PC-3 (cell line): ENCODE data around the gene NTN1. TPM values are rescaled to one million over a fixed set of nuclear protein-coding genes. Genes with fewer than 3 reads are reported as not detected.

Experiments used
- ATAC-seq: fragments of 200-7000 bp; cut with Tn5 transposase; 2 replicates; pipeline ENCODE4 v1.9.1; 2020; ENCODE audit warnings: mild to moderate bottlenecking, moderate library complexity
- BruUV-seq: library from RNA; stranded (reverse); fragments of 400-500 nt; replicated peaks from 2 replicates; lab custom pipeline; 2021; lab: Mats Ljungman, UMichigan
- CTCF ChIA-PET: fragments of 300-600 bp; sonication (Branson Sonifier 250); formaldehyde crosslinking; loops from one replicate; lab custom pipeline; 2022; ENCODE audit warnings: antibody characterized with exemption; lab: Charles Lee
- POLR2A ChIA-PET: fragments of 300-600 bp; sonication (Branson Sonifier 250); formaldehyde crosslinking; loops from one replicate; lab custom pipeline; 2022; ENCODE audit warnings: antibody characterized with exemption; ENCODE audit not compliant: unreplicated experiment; lab: Charles Lee
- DNase-seq: peaks from one replicate; pipeline ENCODE4 v3.0.0-alpha.2; 2015
- H2AFZ ChIP-seq: fragments of 300-600 bp; sonication (generic); 2 replicates; pipeline ENCODE4 v1.6.0; 2016; ENCODE audit warnings: antibody characterized with exemption, low read length
- H3F3A ChIP-seq: fragments of 300-600 bp; sonication (generic); one replicate; pipeline ENCODE4 v1.6.0; 2017; ENCODE audit warnings: antibody characterized with exemption, low read length, control low read depth, mild to moderate bottlenecking; ENCODE audit not compliant: unreplicated experiment
- H3K27ac ChIP-seq: fragments of 300-600 bp; sonication (generic); 2 replicates; pipeline ENCODE4 v1.5.1; 2016; ENCODE audit warnings: mild to moderate bottlenecking, low read length
- H3K27me3 ChIP-seq: fragments of 300-600 bp; sonication (generic); 2 replicates; pipeline ENCODE4 v1.6.1; 2016; ENCODE audit warnings: low read length, mixed read lengths
- H3K36me3 ChIP-seq: fragments of 300-600 bp; sonication (generic); 2 replicates; pipeline ENCODE4 v1.6.1; 2016; ENCODE audit warnings: low read depth, mixed run types, low read length, mixed read lengths
- H3K4me1 ChIP-seq: fragments of 300-600 bp; sonication (generic); 2 replicates; pipeline ENCODE4 v1.5.1; 2016; ENCODE audit warnings: low read length; ENCODE audit not compliant: insufficient read depth
- H3K4me2 ChIP-seq: fragments of 300-600 bp; sonication (generic); 2 replicates; pipeline ENCODE4 v1.6.0; 2016; ENCODE audit warnings: low read length
- H3K4me3 ChIP-seq: fragments of 300-600 bp; sonication (generic); 2 replicates; pipeline ENCODE4 v1.5.1; 2016; ENCODE audit warnings: mild to moderate bottlenecking, low read length, mixed read lengths
- H3K79me2 ChIP-seq: fragments of 300-600 bp; sonication (generic); 2 replicates; pipeline ENCODE4 v1.6.1; 2017; ENCODE audit warnings: low read length, mixed read lengths
- H3K9ac ChIP-seq: fragments of 300-600 bp; sonication (generic); 2 replicates; pipeline ENCODE4 v1.6.0; 2016; ENCODE audit warnings: mild to moderate bottlenecking, low read length
- H3K9me2 ChIP-seq: fragments of 300-600 bp; sonication (generic); replicated peaks from 2 replicates; pipeline ENCODE4 v1.6.1; 2016; ENCODE audit warnings: mixed run types, low read length, mixed read lengths
- H3K9me3 ChIP-seq: fragments of 300-600 bp; sonication (generic); 2 replicates; pipeline ENCODE4 v1.6.1; 2016; ENCODE audit warnings: low read length, mixed read lengths
- H4K20me1 ChIP-seq: fragments of 300-600 bp; sonication (generic); 2 replicates; pipeline ENCODE4 v1.6.1; 2016; ENCODE audit warnings: low read length, mixed read lengths
- EZH2 ChIP-seq: fragments of 300-600 bp; sonication (generic); IDR thresholded peaks from one replicate; pipeline ENCODE4 v1.6.1; 2017; ENCODE audit warnings: antibody characterized with exemption, mild to moderate bottlenecking, low read length; ENCODE audit not compliant: unreplicated experiment
- EZH2phosphoT487 ChIP-seq: fragments of 300-600 bp; sonication (generic); IDR thresholded peaks from 2 replicates; pipeline ENCODE4 v1.6.1; 2018; ENCODE audit warnings: mild to moderate bottlenecking, antibody characterized with exemption, low read length, borderline replicate concordance
- intact Hi-C: fragments of 100-400 bp; cut with micrococcal nuclease; formaldehyde crosslinking; loops from 2 replicates; pipeline ENCODE4 v1.9.0; 2023
- total RNA-seq: library from RNA; depleted of rRNA; stranded (reverse); fragments of >200 nt; gene quantifications from 2 replicates; pipeline ENCODE4 v1.2.3, GENCODE V29; 2014
- TF ChIP-seq, protein P1 (sequence below): fragments of 300-600 bp; sonication (generic); conservative IDR thresholded peaks from 2 replicates; pipeline ENCODE4 v1.5.1; 2017; ENCODE audit warnings: antibody characterized with exemption, low read depth, mild to moderate bottlenecking, low read length

Gene NTN1
- total RNA-seq, 1 experiment from 2014 or later: 0.22 TPM

DNA sequence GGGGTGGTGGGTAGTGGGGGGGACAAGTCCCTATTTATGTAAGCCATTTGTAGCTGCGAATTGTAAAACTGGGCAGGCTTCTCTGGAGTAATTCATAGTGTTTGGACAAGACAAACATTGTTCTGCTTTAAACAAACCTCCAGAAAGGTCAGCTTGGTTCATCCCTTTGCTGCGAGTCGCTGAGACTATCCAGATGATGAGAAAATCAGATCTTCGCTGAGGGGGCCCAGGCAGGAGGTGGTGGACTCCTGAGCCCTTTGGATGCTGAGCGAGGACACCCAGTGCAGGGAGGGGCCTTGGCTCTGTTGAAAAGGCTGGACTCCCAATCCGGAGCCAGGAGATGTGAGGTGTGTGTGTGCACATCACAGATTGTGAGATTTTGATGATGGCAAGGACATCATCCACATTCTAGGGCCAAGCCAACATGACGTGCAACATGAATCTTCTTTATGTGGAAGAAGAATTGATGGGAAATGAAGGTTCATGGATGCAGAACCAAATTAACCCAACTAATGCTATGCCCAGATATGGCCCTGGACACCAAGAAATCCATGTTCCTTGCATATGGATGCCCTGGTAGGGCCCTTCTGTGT lies 15.0 kb upstream of the NTN1 start:
- Histone ChIP-seq H3K9me2 (no peaks in the 10 kb centered on the region), H2AFZ (no peak overlapping the region), H3K9ac (no peak overlapping the region), H3K9me3 (no peaks in the 10 kb centered on the region), H3K36me3 (no peaks in the 10 kb centered on the region), H3K4me2 (no peak overlapping the region), H4K20me1 (no peaks in the 10 kb centered on the region), H3F3A (no peaks in the 10 kb centered on the region), H3K27ac (no peak overlapping the region), H3K4me3 (no peak overlapping the region), H3K4me1 (no peaks in the 10 kb centered on the region), H3K27me3 (peaks cover 5% of the 10 kb centered on the region), H3K79me2 (no peaks in the 10 kb centered on the region)
- CTCF ChIA-PET: no interaction called here
- TF ChIP-seq EZH2phosphoT487 (no peak), EZH2 (no peak)
- TF ChIP-seq, protein P1, sequence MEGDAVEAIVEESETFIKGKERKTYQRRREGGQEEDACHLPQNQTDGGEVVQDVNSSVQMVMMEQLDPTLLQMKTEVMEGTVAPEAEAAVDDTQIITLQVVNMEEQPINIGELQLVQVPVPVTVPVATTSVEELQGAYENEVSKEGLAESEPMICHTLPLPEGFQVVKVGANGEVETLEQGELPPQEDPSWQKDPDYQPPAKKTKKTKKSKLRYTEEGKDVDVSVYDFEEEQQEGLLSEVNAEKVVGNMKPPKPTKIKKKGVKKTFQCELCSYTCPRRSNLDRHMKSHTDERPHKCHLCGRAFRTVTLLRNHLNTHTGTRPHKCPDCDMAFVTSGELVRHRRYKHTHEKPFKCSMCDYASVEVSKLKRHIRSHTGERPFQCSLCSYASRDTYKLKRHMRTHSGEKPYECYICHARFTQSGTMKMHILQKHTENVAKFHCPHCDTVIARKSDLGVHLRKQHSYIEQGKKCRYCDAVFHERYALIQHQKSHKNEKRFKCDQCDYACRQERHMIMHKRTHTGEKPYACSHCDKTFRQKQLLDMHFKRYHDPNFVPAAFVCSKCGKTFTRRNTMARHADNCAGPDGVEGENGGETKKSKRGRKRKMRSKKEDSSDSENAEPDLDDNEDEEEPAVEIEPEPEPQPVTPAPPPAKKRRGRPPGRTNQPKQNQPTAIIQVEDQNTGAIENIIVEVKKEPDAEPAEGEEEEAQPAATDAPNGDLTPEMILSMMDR: no peak
- DNase-seq: no peak
- POLR2A ChIA-PET: no interaction called here
- intact Hi-C loops: no loop called here
- no peak for ATAC-seq
- BruUV-seq: no TSS peak

DNA sequence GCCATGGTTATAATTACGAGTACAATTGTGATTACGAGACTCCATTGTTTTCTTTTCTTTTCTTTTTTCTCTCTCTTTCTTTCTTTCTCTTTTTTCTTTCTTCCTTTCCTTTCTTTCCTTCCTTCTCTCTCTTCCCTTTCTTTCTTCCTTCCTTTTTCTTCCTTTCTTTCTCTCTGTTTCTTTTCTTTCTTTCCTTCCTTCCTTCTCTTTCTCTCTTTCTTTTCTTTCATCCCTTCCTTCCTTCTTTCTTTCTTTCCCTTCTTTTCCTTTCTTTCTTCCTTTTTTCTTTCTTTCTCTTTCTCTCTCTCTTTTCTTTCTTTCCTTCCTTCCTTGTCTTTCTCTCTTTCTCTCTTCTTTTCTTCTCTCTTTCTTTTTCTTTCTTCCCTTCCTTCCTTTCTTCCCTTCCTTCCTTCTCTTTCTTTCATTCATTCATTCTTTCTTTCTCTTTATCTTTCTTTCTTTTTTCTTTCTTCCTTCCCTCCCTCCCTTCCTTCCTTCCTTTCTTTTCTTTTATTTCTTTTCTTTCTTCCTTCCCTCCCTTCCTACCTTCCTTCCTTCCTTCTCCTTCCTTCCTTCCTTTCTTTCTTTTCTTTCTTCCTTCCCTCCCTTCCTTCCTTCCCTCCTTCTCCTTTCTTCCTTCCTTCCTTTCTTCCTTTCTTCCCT lies 14.1 kb upstream of the NTN1 start:
- CTCF ChIA-PET: no interaction called here
- BruUV-seq: no TSS peak
- DNase-seq: no peak
- H4K20me1 ChIP-seq: no peaks in the 10 kb centered on the region
- no peaks in the 10 kb centered on the region for H3K9me2 ChIP-seq
- H2AFZ ChIP-seq: no peak overlapping the region
- H3K79me2 ChIP-seq: no peaks in the 10 kb centered on the region
- POLR2A ChIA-PET: no interaction called here
- no peaks in the 10 kb centered on the region for H3K4me1 ChIP-seq
- no peak for ATAC-seq
- H3K27me3 ChIP-seq: peaks cover 5% of the 10 kb centered on the region
- no peaks in the 10 kb centered on the region for H3K36me3 ChIP-seq
- no peaks in the 10 kb centered on the region for H3K9me3 ChIP-seq
- H3K9ac ChIP-seq: no peak overlapping the region
- no peak overlapping the region for H3K4me3 ChIP-seq
- intact Hi-C loops: no loop called here
- no peak overlapping the region for H3K27ac ChIP-seq
- no peak overlapping the region for H3K4me2 ChIP-seq
- no peaks in the 10 kb centered on the region for H3F3A ChIP-seq
- no peak for TF ChIP-seq EZH2
- no peak for TF ChIP-seq EZH2phosphoT487
- TF ChIP-seq, protein P1: no peak

DNA sequence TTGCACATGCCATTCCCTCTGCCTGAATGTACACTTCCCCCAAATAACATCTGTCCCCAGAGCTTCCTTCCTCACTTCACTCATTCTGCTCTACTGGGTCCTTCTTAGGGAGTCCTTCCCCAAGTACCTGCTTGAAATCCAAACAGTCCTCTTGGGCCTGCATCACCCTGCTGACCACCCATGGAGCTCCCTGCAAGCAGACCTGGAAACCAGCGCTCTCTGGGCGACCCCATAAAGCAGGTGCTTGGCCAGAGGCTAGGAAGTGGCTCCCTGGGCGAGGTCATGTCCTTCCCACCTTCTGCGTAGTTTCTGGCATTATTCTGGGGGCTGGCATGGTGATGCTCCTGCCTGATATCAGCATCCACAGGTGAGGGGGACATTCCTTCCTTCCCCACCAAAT lies 12.2 kb upstream of the NTN1 start:
- TF ChIP-seq, protein P1: no peak
- TF ChIP-seq EZH2: no peak
- TF ChIP-seq EZH2phosphoT487: no peak
- ChIA-PET CTCF (no interaction called here), POLR2A (no interaction called here)
- ATAC-seq: no peak
- Histone ChIP-seq H2AFZ (no peak overlapping the region), H3F3A (no peaks in the 10 kb centered on the region), H3K9me3 (no peaks in the 10 kb centered on the region), H3K4me2 (no peak overlapping the region), H3K4me1 (no peaks in the 10 kb centered on the region), H3K9ac (no peak overlapping the region), H4K20me1 (no peaks in the 10 kb centered on the region), H3K9me2 (no peaks in the 10 kb centered on the region), H3K27ac (no peak overlapping the region), H3K27me3 (peaks cover 5% of the 10 kb centered on the region), H3K4me3 (no peak overlapping the region), H3K36me3 (no peaks in the 10 kb centered on the region), H3K79me2 (no peaks in the 10 kb centered on the region)
- intact Hi-C loops: no loop called here
- no peak for DNase-seq
- BruUV-seq: no TSS peak
